ENCODE data around the gene PSMC1.

Gene PSMC1

DNA sequence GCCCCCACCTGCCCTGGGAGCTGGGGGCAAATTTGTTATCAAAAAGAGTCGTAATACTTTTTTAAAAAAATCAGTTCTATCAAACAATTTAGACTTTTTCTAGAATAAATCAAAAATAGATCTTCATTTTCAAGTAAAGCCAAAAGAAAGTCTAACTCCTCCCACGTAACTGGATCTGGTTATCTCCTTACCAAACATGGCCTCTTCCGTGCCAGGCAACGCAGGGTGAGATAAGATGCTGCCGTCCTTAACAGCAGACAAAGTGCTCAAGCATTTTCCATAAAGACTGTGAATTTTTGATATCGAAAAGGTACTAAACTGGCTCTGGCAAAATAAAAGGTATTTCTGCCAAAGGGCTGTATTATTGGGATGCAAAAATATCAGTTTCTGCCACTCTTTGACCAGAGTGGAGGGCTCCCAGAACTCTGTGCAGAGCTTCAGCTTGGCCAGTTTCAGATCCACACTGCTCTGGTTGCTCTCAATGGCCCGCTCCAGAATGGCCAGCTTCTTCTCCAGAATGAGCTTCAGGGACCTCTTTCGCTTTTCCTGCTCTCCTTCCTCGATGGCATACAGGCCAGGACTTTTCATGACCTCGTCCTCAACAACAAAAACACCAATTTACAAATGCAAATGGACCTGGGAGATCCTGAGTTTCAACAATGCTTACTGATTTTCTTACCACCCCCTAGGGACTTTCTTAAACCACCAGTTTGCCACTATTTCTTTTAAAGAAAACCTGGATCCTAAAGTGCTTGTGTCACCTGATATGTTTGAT, 46.4 kb downstream of the PSMC1 start:
- no peak for DNase-seq

DNA sequence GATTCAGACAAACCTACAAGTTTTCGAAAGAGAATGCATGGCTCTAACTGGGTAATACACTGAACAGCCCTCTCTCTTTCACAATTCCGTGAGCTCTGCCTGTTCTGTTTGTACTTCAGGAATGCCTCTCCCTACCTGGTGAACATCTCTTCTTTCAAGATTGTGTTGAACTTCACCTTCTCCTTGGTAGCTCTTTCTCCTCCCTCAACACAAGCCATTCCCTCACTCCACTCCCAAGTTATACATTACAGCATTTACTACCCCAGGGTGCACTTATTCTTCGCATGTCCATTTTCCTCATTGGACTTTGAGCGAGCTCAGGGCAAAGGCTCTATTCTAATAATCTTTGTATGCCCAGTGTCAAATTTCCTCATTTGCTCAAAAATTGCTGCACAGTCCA, 47.1 kb downstream of the PSMC1 start:
- no peak for DNase-seq

DNA sequence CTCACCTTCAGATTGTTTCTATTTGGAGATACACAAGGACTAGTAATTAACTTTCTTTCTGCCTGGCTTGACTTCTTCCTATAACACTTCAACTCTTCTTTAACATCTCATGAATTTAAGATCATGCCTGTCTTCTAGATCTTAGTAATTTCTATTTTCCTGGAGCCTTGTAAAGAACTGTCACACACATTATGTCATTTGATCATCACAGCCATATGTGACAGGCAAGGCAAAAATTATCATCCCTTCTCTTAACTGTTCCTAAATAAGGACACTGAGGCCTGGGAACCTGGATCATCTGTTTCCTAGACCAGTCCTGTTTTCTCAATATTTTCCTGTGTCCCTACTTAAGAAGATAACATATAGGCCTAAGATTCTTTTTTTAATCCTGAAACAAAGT, 48.1 kb downstream of the PSMC1 start:
- DNase-seq, result no peak

DNA sequence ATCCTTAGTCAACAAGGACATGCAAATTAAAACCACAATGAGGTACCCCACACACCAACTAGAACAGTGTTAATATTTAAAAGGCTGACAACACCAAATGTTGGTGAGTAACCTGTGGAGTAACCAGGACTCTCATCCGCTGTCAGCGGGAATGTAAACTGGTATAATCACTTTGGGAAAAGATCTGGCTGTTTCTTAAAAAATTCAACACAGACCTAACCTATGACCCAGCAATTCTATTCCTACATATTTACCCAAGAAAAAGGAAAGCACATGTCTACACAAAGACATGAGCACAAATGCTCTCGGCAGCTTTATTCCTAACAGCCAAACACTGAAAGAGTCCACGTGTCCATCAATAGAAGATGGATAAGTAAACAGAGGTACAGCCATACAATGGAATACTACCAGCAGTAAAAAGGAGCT, 48.8 kb downstream of the PSMC1 start:
- DNase-seq, result no peak

DNA sequence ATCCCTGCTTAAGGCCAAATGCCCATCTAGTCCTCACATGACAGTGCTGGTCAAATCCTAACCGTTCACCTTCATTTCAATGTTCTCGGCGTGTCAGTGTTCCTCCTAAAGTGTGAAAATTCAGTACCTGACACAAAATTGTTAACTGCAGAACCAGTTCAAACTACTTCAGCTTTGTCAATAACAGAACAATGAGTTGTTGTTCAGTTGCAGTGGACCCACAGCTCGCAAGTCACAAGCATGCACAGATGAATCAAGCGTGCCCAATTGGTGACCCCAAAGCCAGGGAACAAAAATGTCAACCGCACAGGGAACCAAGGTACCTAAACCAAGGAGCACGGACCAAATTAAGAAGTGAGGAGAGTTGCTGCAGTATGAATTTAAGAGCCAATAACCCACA, 52.2 kb downstream of the PSMC1 start:
- DNase-seq, result no peak

DNA sequence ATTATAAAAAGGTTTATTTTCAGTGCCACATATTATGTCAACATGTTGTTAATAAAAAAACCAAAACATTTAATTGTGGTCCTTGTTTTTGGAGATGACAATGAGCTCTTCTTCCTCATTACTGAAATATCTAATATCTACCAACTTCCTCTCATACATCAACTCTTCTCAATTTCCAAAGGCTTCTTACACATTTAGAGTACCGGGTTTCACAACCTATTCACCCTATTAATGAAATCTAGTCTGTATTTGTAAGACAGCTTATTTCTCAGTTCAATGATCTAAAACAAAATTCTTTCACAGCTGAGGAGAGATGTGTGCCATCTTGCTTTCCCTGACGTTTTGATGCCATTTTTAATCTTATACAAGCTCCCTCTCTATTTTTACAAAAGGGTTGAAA, 60.9 kb downstream of the PSMC1 start:
- DNase-seq, result no peak

DNA sequence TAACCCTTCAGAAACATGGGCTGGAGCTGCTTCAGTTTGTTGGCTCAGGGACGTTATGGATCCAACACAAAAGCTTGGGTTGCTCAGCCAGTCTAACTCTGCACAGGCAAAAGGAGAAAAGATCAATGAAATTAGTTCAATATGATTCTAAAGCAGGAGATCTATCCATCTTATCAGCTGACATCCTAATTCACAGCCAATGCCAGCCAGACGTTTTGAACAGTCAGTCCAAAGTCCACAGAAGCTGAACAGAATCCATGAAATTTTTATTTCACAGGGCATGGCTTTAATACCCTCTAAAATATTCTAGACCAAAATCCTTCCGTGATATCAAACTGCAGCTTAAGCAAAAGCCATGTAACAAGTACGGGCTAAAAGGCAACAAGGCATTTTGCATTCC, 61.7 kb downstream of the PSMC1 start:
- DNase-seq, result no peak

DNA sequence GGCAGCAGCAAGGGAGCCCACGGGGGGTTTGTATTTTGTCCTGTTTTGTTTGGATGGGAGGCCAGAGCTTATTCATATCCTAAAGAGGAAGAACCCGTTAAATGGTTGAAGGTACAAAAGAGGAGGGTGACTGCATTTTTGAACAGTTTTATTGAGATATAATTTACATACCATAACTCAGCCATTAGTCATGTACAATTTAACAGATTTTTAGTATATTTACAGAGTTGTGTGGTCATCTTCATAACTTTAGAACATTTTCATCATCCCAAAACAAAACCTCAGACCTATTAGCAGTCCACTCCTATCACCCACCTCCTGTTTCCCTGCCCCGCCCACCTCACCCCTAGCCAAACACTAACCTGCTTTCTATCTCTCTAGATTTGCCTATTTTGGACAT, 62.8 kb downstream of the PSMC1 start:
- no peak for DNase-seq

DNA sequence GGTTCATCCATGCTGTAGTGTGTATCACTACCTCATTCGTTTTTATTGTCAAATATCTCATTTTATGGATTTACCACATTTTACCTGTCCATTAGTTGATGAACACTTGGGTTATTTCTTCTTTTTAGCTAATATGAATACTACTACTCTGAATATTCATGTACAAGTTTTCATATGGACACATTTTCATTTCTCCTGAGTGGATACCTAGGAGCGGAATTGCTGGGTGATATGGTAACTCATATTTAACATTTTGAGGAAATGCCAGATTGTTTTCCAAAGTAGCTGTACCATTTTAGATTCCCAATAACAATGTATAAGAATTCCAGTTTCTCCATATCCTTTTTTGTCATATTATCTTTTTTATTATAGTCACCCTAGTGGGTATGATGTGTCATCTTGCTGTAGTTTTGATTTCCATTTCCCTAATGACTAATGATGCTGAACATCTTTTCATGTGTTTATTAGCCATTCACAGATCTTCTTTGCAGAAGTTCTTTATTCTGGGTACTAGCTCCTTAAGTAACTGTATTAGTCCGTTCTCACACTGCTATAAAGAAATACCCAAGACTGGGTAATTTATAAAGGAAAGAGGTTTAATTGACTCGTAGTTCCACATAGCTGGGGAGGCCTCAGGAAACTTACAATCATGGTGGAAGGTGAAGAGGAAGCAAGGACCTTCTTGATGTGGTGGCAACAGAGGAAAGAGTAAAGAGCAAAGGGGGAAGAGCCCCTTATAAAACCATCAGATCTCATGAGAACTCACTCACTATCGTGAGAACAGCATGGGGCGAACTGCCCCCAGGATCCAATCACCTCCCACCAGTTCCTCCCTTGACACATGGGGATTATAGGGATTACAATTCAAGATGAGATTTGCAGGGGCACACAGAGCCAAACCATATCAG, 63.5 kb downstream of the PSMC1 start:
- no peak for DNase-seq

DNA sequence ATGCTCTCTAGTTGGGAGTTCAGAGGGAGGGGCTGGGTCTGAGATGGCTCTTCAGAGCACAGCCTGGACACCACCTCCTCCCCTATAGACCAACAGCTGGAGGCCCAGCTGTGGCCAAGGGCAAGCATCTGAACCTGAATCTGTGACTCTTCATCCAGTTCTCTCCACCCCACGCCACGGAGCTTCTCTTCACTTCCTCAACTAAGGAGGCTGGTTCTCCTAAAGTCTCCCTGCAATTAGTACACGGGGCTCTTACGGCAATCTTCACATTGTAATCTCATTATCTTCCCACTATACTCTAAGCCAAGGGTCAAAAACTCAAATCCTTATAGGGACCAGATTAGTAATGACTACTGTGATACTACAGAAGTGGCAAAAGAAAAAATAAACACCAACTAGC, 65.5 kb downstream of the PSMC1 start:
- no peak for DNase-seq

Data from activated CD4-positive, alpha-beta T cell treated with anti-CD3 and anti-CD28 coated beads, Interleukin-2, amount 50 U/mL, for 4 hours (primary cell).